HEK293 (cell line): Measurements from ENCODE around the gene TPD52L1.

Experiments
- CTCF ChIA-PET: fragments of 350-600 bp; formaldehyde crosslinking; extraction: SDS; loops from one replicate; lab custom pipeline; 2021; ENCODE audit warnings: antibody characterized with exemption; lab: Yijun Ruan, JAX
- POLR2A ChIA-PET: fragments of 300-600 bp; formaldehyde crosslinking; extraction: SDS; loops from one replicate; lab custom pipeline; 2020; ENCODE audit warnings: antibody characterized with exemption, inconsistent platforms; lab: Yijun Ruan, JAX
- H3K27ac ChIP-seq: fragments of 200-500 bp; sonication (Bioruptor generic); 2 replicates; pipeline ENCODE4 v1.5.1; 2014; ENCODE audit warnings: low read depth, low read length, control low read depth, inconsistent platforms; ENCODE audit errors: extremely low read depth
- H3K36me3 ChIP-seq, 2 experiments: fragments of 200-500 bp in 1 of 2; sonication (Bioruptor generic) in 1 of 2; 1 replicate in 1 of 2; 2 replicates in 1 of 2; pipeline ENCODE4 v1.5.1; 2014 to 2017; ENCODE audit warnings: inconsistent platforms in 2 of 2, low read length in 2 of 2; ENCODE audit not compliant: control insufficient read depth in 2 of 2, insufficient read depth in 1 of 2
- H3K4me1 ChIP-seq: fragments of 200-500 bp; sonication (Bioruptor generic); 2 replicates; pipeline ENCODE4 v1.5.1; 2014; ENCODE audit warnings: mild to moderate bottlenecking, low read length, inconsistent platforms; ENCODE audit not compliant: control insufficient read depth, insufficient read depth
- H3K4me3 ChIP-seq: 2 replicates; pipeline ENCODE4 v1.5.1; 2011; ENCODE audit warnings: low read depth, mild to moderate bottlenecking, control low read depth, low read length, moderate library complexity
- H3K9me3 ChIP-seq: fragments of 200-500 bp; sonication (Bioruptor generic); 2 replicates; pipeline ENCODE4 v1.5.1; 2014; ENCODE audit warnings: low read depth, low read length, inconsistent platforms; ENCODE audit not compliant: control insufficient read depth, insufficient read depth
- GLI4 ChIP-seq: fragments of 450-650 bp; formaldehyde crosslinking; IDR thresholded peaks from 2 replicates; pipeline ENCODE4 v1.5.1; 2016; ENCODE audit warnings: missing biosample characterization, missing genetic modification characterization
- HOXA7 ChIP-seq: sonication (generic); formaldehyde crosslinking; IDR thresholded peaks from 2 replicates; pipeline ENCODE4 v1.8.1; 2022; ENCODE audit warnings: missing genetic modification reagents, borderline replicate concordance
- MZF1 ChIP-seq: fragments of 450-650 bp; formaldehyde crosslinking; IDR thresholded peaks from 2 replicates; pipeline ENCODE4 v1.5.1; 2017; ENCODE audit warnings: missing biosample characterization, missing genetic modification characterization, borderline replicate concordance
- SCRT2 ChIP-seq: fragments of 450-650 bp; formaldehyde crosslinking; IDR thresholded peaks from 2 replicates; pipeline ENCODE4 v1.5.1; 2016; ENCODE audit warnings: missing biosample characterization, missing genetic modification characterization
- TCF7L2 ChIP-seq: IDR thresholded peaks from 2 replicates; pipeline ENCODE4 v1.6.1; 2011; ENCODE audit warnings: low read depth, mild to moderate bottlenecking, inconsistent platforms, low read length, moderate library complexity, borderline replicate concordance
- TRIM28 ChIP-seq: IDR thresholded peaks from 2 replicates; pipeline ENCODE4 v1.6.1; 2011; ENCODE audit warnings: low read length, control low read depth, borderline replicate concordance
- TSHZ1 ChIP-seq: fragments of 450-650 bp; formaldehyde crosslinking; IDR thresholded peaks from 2 replicates; pipeline ENCODE4 v1.5.1; 2016; ENCODE audit warnings: missing biosample characterization, missing genetic modification characterization, borderline replicate concordance
- ZBTB21 ChIP-seq: fragments of 450-650 bp; formaldehyde crosslinking; IDR thresholded peaks from 2 replicates; pipeline ENCODE4 v1.5.1; 2017; ENCODE audit warnings: missing biosample characterization, missing genetic modification characterization
- ZBTB26 ChIP-seq: fragments of 450-650 bp; formaldehyde crosslinking; optimal IDR thresholded peaks from 2 replicates; pipeline ENCODE3; 2016; ENCODE audit warnings: missing biosample characterization, mild to moderate bottlenecking, missing genetic modification characterization
- ZFP37 ChIP-seq: fragments of 450-650 bp; formaldehyde crosslinking; IDR thresholded peaks from 2 replicates; pipeline ENCODE4 v1.5.1; 2016; ENCODE audit warnings: missing biosample characterization, missing genetic modification characterization
- ZNF112 ChIP-seq: fragments of 450-650 bp; formaldehyde crosslinking; IDR thresholded peaks from 2 replicates; pipeline ENCODE4 v1.5.0; 2017; ENCODE audit warnings: missing biosample characterization, missing genetic modification characterization
- ZNF140 ChIP-seq: fragments of 450-650 bp; formaldehyde crosslinking; IDR thresholded peaks from 2 replicates; pipeline ENCODE4 v1.5.1; 2016; ENCODE audit warnings: missing biosample characterization, missing genetic modification characterization
- ZNF148 ChIP-seq: fragments of 450-650 bp; formaldehyde crosslinking; IDR thresholded peaks from 2 replicates; pipeline ENCODE4 v1.5.0; 2017; ENCODE audit warnings: missing biosample characterization, missing genetic modification characterization, borderline replicate concordance
- ZNF16 ChIP-seq: fragments of 450-650 bp; formaldehyde crosslinking; IDR thresholded peaks from 2 replicates; pipeline ENCODE4 v1.5.1; 2016; ENCODE audit warnings: low read depth, missing biosample characterization, missing genetic modification characterization
- ZNF2 ChIP-seq: fragments of 450-650 bp; formaldehyde crosslinking; IDR thresholded peaks from 2 replicates; pipeline ENCODE4 v1.5.1; 2016; ENCODE audit warnings: missing biosample characterization, missing genetic modification characterization
- ZNF292 ChIP-seq: fragments of 450-650 bp; formaldehyde crosslinking; IDR thresholded peaks from 2 replicates; pipeline ENCODE4 v1.5.1; 2016; ENCODE audit warnings: low read depth, missing biosample characterization, missing genetic modification characterization, borderline replicate concordance
- ZNF48 ChIP-seq: fragments of 450-650 bp; formaldehyde crosslinking; IDR thresholded peaks from 2 replicates; pipeline ENCODE4 v1.5.1; 2016; ENCODE audit warnings: missing biosample characterization, missing genetic modification characterization
- ZNF501 ChIP-seq: fragments of 450-650 bp; formaldehyde crosslinking; IDR thresholded peaks from 2 replicates; pipeline ENCODE4 v1.5.1; 2016; ENCODE audit warnings: missing biosample characterization, missing genetic modification characterization
- ZNF514 ChIP-seq: fragments of 450-650 bp; formaldehyde crosslinking; IDR thresholded peaks from 2 replicates; pipeline ENCODE4 v1.5.1; 2016; ENCODE audit warnings: missing biosample characterization, missing genetic modification characterization
- ZNF596 ChIP-seq: fragments of 450-650 bp; IDR thresholded peaks from 2 replicates; pipeline ENCODE4 v1.5.0; 2018; ENCODE audit warnings: missing biosample characterization, mild to moderate bottlenecking, missing genetic modification characterization, moderate library complexity
- ZNF629 ChIP-seq: fragments of 450-650 bp; formaldehyde crosslinking; IDR thresholded peaks from 2 replicates; pipeline ENCODE4 v1.5.1; 2017; ENCODE audit warnings: missing biosample characterization, missing genetic modification characterization
- ZNF664 ChIP-seq: fragments of 450-650 bp; formaldehyde crosslinking; IDR thresholded peaks from 2 replicates; pipeline ENCODE4 v1.5.1; 2016; ENCODE audit warnings: missing biosample characterization, missing genetic modification characterization
- ZNF791 ChIP-seq: fragments of 450-650 bp; formaldehyde crosslinking; IDR thresholded peaks from 2 replicates; pipeline ENCODE4 v1.5.1; 2016; ENCODE audit warnings: missing biosample characterization, missing genetic modification characterization
- ZNF830 ChIP-seq: fragments of 450-650 bp; IDR thresholded peaks from 2 replicates; pipeline ENCODE4 v1.5.0; 2018; ENCODE audit warnings: missing biosample characterization, missing genetic modification characterization, low read depth, mild to moderate bottlenecking, moderate library complexity
- ZNF837 ChIP-seq: fragments of 450-650 bp; formaldehyde crosslinking; IDR thresholded peaks from 2 replicates; pipeline ENCODE4 v1.5.1; 2016; ENCODE audit warnings: missing biosample characterization, missing genetic modification characterization
- ZSCAN16 ChIP-seq: fragments of 450-650 bp; formaldehyde crosslinking; IDR thresholded peaks from 2 replicates; pipeline ENCODE4 v1.5.1; 2016; ENCODE audit warnings: missing biosample characterization, missing genetic modification characterization

Gene TPD52L1

GRCh38 chr6:125206389-125206788, 52.8 kb downstream of the TPD52L1 start:
- H3K9me3 ChIP-seq, result no peaks in the 10 kb centered on the region
- TF ChIP-seq ZNF791, result no peak
- no peak for TF ChIP-seq ZNF596
- TF ChIP-seq MZF1 (tag by site-specific recombination), result no peak
- TF ChIP-seq ZFP37 (tag by site-specific recombination), result no peak
- no peak for TF ChIP-seq ZNF664 (tag by site-specific recombination)
- TF ChIP-seq ZNF148 (tag by site-specific recombination), result no peak
- TF ChIP-seq ZNF830 (tag by site-specific recombination), result no peak
- TF ChIP-seq ZNF2 (tag by site-specific recombination), result no peak
- TF ChIP-seq, all 188 proteins: peak for 0
- POLR2A ChIA-PET, result no interaction called here
- Histone ChIP-seq H3K36me3 (no peaks in the 10 kb centered on the region), H3K27ac (no peak overlapping the region), H3K4me1 (peaks cover 10% of the 10 kb centered on the region), H3K4me3 (no peak overlapping the region)
- CTCF ChIA-PET, result interaction anchor here (1.0 to 3.5 kb wide), 2 partner anchors 14 kb away, joined by 4 to 20 read pairs; no protein-coding TSS in a partner anchor

- H3K4me3 ChIP-seq, result no peak overlapping the region
- H3K27ac ChIP-seq, result no peak overlapping the region
- H3K36me3 ChIP-seq, result no peaks in the 10 kb centered on the region
- H3K4me1 ChIP-seq, result no peaks in the 10 kb centered on the region
- no peaks in the 10 kb centered on the region for H3K9me3 ChIP-seq
- POLR2A ChIA-PET, result no interaction called here
- TF ChIP-seq TRIM28 (no peak), ZSCAN16 (tag by site-specific recombination) (no peak), ZBTB21 (tag by site-specific recombination) (no peak), ZNF837 (tag by site-specific recombination) (no peak), TCF7L2 (no peak), SCRT2 (tag by site-specific recombination) (no peak), ZNF112 (tag by site-specific recombination) (no peak), HOXA7 (no peak), ZNF292 (no peak), ZNF501 (no peak)
- TF ChIP-seq, all 188 proteins: peak for 0
- CTCF ChIA-PET, result no interaction called here
Observed at GRCh38 chr6:125207956-125208355, 54.4 kb downstream of the TPD52L1 start.

GRCh38 chr6:125208625-125209249, 55.2 kb downstream of the TPD52L1 start:
- POLR2A ChIA-PET, result no interaction called here
- no peaks in the 10 kb centered on the region for H3K36me3 ChIP-seq
- H3K4me3 ChIP-seq, result no peak overlapping the region
- no peaks in the 10 kb centered on the region for H3K4me1 ChIP-seq
- H3K27ac ChIP-seq, result no peak overlapping the region
- CTCF ChIA-PET, result interaction anchor here (0.6 kb wide), 1 partner anchor 1475 kb away, joined by 4 read pairs; no protein-coding TSS in a partner anchor
- no peaks in the 10 kb centered on the region for H3K9me3 ChIP-seq
- no peak for TF ChIP-seq ZBTB26 (tag by site-specific recombination)
- TF ChIP-seq ZNF140 (tag by site-specific recombination), result no peak
- TF ChIP-seq ZNF48 (tag by site-specific recombination), result no peak
- no peak for TF ChIP-seq ZNF16 (tag by site-specific recombination)
- no peak for TF ChIP-seq ZNF629 (tag by site-specific recombination)
- TF ChIP-seq GLI4 (tag by site-specific recombination), result no peak
- no peak for TF ChIP-seq TSHZ1 (tag by site-specific recombination)
- TF ChIP-seq ZNF514, result no peak
